Measurements from ENCODE around the gene CENPU.
"Not testable (repeated sequence)": the region's sequence is repeated elsewhere in the genome, so short reads cannot be mapped to it uniquely, and the experiment has no call there.

Gene CENPU

GRCh38 chr4:184664445-184665210 lies 69.3 kb downstream of the CENPU start:
- peak; percentile 25 for DNase-seq (ENCODE audit: extremely low spot score)
- TF ChIP-seq, protein P1, sequence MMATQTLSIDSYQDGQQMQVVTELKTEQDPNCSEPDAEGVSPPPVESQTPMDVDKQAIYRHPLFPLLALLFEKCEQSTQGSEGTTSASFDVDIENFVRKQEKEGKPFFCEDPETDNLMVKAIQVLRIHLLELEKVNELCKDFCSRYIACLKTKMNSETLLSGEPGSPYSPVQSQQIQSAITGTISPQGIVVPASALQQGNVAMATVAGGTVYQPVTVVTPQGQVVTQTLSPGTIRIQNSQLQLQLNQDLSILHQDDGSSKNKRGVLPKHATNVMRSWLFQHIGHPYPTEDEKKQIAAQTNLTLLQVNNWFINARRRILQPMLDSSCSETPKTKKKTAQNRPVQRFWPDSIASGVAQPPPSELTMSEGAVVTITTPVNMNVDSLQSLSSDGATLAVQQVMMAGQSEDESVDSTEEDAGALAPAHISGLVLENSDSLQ (IDR thresholded peaks at IDR 0.05), result no peak
- no peak for TF ChIP-seq ELF4 (IDR thresholded peaks at IDR 0.05)
- TF ChIP-seq FOXA1 (IDR thresholded peaks at IDR 0.05), result no peak
- TF ChIP-seq SP1 (IDR thresholded peaks at IDR 0.05), result no peak
- TF ChIP-seq NFRKB (IDR thresholded peaks at IDR 0.05), result no peak
- TF ChIP-seq FOXM1 (IDR thresholded peaks at IDR 0.05; ENCODE audit: borderline replicate concordance), result no peak
- no peak for TF ChIP-seq CTBP1 (IDR thresholded peaks at IDR 0.05; ENCODE audit: borderline replicate concordance)
- TF ChIP-seq SUZ12 (IDR thresholded peaks at IDR 0.05), result no peak
- no peak for TF ChIP-seq ZNF384 (IDR thresholded peaks at IDR 0.05)
- no peak for TF ChIP-seq FOXK2 (IDR thresholded peaks at IDR 0.05)
- no peak for TF ChIP-seq TARDBP (IDR thresholded peaks at IDR 0.05)
- TF ChIP-seq HDGF (IDR thresholded peaks at IDR 0.05; ENCODE audit: borderline replicate concordance), result no peak
- TF ChIP-seq L3MBTL2 (conservative IDR thresholded peaks at IDR 0.05), result no peak
- no peak for TF ChIP-seq BHLHE40 (IDR thresholded peaks at IDR 0.05; ENCODE audit: borderline replicate concordance)
- TF ChIP-seq ARNT (IDR thresholded peaks at IDR 0.05), result no peak
- TF ChIP-seq LEF1 (IDR thresholded peaks at IDR 0.05; ENCODE audit: borderline replicate concordance), result no peak
- ChIA-PET CTCF (no interaction called here), POLR2A (interaction anchor here (1.2 kb wide), 1 partner anchor 14 kb away, joined by 4 read pairs; no protein-coding TSS in a partner anchor)

GRCh38 chr4:184662236-184662635 lies 71.7 kb downstream of the CENPU start:
- CTCF ChIA-PET, result interaction anchor here (0.7 to 1.0 kb wide), 2 partner anchors 8 to 298 kb away, joined by 3 read pairs; no protein-coding TSS in a partner anchor
- DNase-seq (ENCODE audit: extremely low spot score), result no peak
- POLR2A ChIA-PET, result interaction anchor here (0.8 to 1.4 kb wide), 2 partner anchors 13 to 72 kb away, joined by 4 read pairs; partner anchors contain the start of genes CASP3, CENPU and PRIMPOL
- no peak for TF ChIP-seq L3MBTL2 (conservative IDR thresholded peaks at IDR 0.05)

DNA sequence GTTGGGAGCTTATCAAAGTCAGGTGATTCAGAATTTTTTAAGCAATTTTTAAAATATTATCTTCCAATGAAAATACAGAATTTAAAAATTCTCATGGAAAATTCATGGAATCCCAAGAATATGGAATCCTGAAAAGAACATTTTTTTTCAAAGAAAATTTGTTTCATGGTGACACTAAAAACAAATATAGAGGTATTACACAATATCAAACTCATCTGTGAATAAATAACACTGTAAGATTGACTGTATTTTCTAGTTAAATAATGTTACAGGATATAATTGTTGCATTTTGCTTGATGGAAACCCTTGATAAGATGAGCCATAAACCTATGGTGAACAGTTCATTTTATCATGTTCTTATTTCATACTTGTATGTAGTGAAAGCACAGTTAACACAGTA lies 72.9 kb downstream of the CENPU start:
- TF ChIP-seq HDGF (IDR thresholded peaks at IDR 0.05; ENCODE audit: borderline replicate concordance) (no peak), FOXK2 (IDR thresholded peaks at IDR 0.05) (no peak), FOXM1 (IDR thresholded peaks at IDR 0.05; ENCODE audit: borderline replicate concordance) (no peak), LEF1 (IDR thresholded peaks at IDR 0.05; ENCODE audit: borderline replicate concordance) (no peak), BHLHE40 (IDR thresholded peaks at IDR 0.05; ENCODE audit: borderline replicate concordance) (no peak), TARDBP (IDR thresholded peaks at IDR 0.05) (no peak), SP1 (IDR thresholded peaks at IDR 0.05) (no peak), SUZ12 (IDR thresholded peaks at IDR 0.05) (no peak), NFRKB (IDR thresholded peaks at IDR 0.05) (no peak)
- TF ChIP-seq, protein P1 (IDR thresholded peaks at IDR 0.05), result no peak
- ChIA-PET POLR2A (no interaction called here), CTCF (no interaction called here)
- DNase-seq (ENCODE audit: extremely low spot score), result no peak

GRCh38 chr4:184657820-184658219 lies 76.1 kb downstream of the CENPU start:
- POLR2A ChIA-PET; CTCF ChIA-PET; DNase-seq (ENCODE audit: extremely low spot score): not testable (repeated sequence)

GRCh38 chr4:184657144-184657543 lies 76.8 kb downstream of the CENPU start:
- ChIA-PET POLR2A (no interaction called here), CTCF (no interaction called here)
- no peak for TF ChIP-seq SUZ12 (IDR thresholded peaks at IDR 0.05)
- no peak for DNase-seq (ENCODE audit: extremely low spot score)

DNA sequence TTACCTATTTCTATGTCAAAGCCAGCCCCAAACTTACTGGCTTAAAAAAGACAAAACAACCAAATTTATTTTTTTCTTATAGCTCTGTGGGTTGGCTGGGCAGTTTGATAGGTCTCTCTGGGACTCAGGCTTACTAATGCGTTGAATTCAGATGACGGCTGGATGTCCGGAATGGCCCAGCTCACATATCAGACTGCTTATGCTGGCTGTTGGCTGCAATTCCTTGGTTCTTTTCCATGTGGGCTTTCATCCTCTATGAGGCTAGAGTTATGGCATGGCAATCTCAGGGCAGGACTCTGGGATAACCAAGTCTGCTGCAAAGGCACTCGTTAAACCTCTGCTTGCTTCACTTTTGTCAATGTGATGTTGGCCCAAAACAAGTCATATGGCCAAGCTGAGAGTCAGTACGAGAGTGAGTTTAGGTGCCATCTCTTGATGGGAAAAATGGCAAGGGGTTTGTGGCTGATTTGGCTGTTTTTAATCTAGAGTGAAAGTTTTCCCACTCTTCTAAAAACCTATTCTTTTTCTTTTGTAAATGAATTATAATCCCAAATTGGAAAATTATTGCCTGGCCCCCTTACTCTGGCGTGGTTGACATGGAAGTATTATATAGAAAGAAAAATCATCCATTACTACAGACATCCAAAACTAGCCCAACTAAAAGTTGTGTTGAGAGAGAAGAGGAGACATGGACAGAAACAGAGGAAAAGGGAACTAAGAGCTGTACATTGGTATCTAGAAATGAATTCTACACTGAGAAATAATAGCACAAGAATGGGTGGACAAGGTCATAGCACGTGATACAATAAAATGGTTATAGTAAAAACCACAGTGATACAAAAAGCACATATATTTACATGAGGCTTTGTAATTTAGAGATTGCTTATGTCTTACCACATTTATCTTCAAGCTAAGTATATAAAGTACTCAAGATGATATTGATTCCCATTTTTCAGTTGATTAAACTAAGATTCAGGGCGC lies 77.7 kb downstream of the CENPU start:
- ChIA-PET CTCF (no interaction called here), POLR2A (interaction anchor here (0.9 kb wide), 1 partner anchor 78 kb away, joined by 3 read pairs; no protein-coding TSS in a partner anchor)
- no peak for DNase-seq (ENCODE audit: extremely low spot score)
- TF ChIP-seq LEF1 (IDR thresholded peaks at IDR 0.05; ENCODE audit: borderline replicate concordance), result no peak
- no peak for TF ChIP-seq CTBP1 (IDR thresholded peaks at IDR 0.05; ENCODE audit: borderline replicate concordance)
- no peak for TF ChIP-seq NFRKB (IDR thresholded peaks at IDR 0.05)
- TF ChIP-seq HDGF (IDR thresholded peaks at IDR 0.05; ENCODE audit: borderline replicate concordance), result no peak
- TF ChIP-seq ELF4 (IDR thresholded peaks at IDR 0.05), result no peak

GRCh38 chr4:184653650-184654049 lies 80.2 kb downstream of the CENPU start:
- no peak for DNase-seq (ENCODE audit: extremely low spot score)
- ChIA-PET POLR2A (interaction anchor here (1.4 kb wide), 1 partner anchor 80 kb away, joined by 7 read pairs; the partner anchor contains the start of gene CENPU), CTCF (interaction anchor here (1.2 kb wide), 1 partner anchor 9 kb away, joined by 3 read pairs; no protein-coding TSS in a partner anchor)
- TF ChIP-seq ZNF384 (IDR thresholded peaks at IDR 0.05) (no peak), LEF1 (IDR thresholded peaks at IDR 0.05; ENCODE audit: borderline replicate concordance) (no peak), ARNT (IDR thresholded peaks at IDR 0.05) (no peak), BHLHE40 (IDR thresholded peaks at IDR 0.05; ENCODE audit: borderline replicate concordance) (no peak), FOXK2 (IDR thresholded peaks at IDR 0.05) (no peak), NFRKB (IDR thresholded peaks at IDR 0.05) (no peak), CTBP1 (IDR thresholded peaks at IDR 0.05; ENCODE audit: borderline replicate concordance) (no peak), SUZ12 (IDR thresholded peaks at IDR 0.05) (no peak), ELF4 (IDR thresholded peaks at IDR 0.05) (no peak), SP1 (IDR thresholded peaks at IDR 0.05) (no peak), L3MBTL2 (conservative IDR thresholded peaks at IDR 0.05) (no peak), FOXA1 (IDR thresholded peaks at IDR 0.05) (no peak), FOXM1 (IDR thresholded peaks at IDR 0.05; ENCODE audit: borderline replicate concordance) (no peak), TARDBP (IDR thresholded peaks at IDR 0.05) (no peak), HDGF (IDR thresholded peaks at IDR 0.05; ENCODE audit: borderline replicate concordance) (no peak)
- TF ChIP-seq, protein P1 (IDR thresholded peaks at IDR 0.05), result no peak

DNA sequence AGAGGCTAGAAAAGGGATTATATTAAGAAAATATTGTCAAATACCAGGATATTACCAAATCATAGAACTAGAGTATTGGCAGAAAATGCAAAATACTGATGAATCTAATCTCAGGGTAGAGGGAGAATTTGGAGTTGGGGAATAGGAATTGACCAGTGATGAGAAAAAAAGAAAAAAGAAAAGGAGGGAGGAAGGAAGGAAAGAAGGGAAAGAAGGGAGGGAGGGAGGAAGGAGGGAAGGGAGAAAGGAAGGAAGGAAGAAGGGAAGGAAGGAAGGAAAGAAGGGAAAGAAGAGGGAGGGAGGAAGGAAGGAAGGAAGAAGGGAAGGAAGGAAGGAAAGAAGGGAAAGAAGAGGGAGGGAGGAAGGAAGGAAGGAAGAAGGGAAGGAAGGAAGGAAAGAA lies 81.2 kb downstream of the CENPU start:
- DNase-seq (ENCODE audit: extremely low spot score); CTCF ChIA-PET: not testable (repeated sequence)
- POLR2A ChIA-PET, result interaction anchor here (1.4 kb wide), 1 partner anchor 81 kb away, joined by 7 read pairs; the partner anchor contains the start of gene CENPU
